ENCODE results near the gene TSPAN5.

The TSPAN5 gene

GRCh38 chr4:98614662-98615061 lies 43.7 kb downstream of the TSPAN5 start:
- no peak for TF ChIP-seq CTCF (IDR thresholded peaks at IDR 0.05; ENCODE audit: insufficient read depth, low read depth, low read length, missing control alignments)
- no peak overlapping the region for H3K4me3 ChIP-seq (ENCODE audit: low read depth, low read length)
- DNase-seq (ENCODE audit: low read depth), result no peak

- no peak for DNase-seq (ENCODE audit: low read depth)
- H3K4me3 ChIP-seq (ENCODE audit: low read depth, low read length), result no peak overlapping the region
- no peak for TF ChIP-seq CTCF (IDR thresholded peaks at IDR 0.05; ENCODE audit: insufficient read depth, low read depth, low read length, missing control alignments)
Measured at GRCh38 chr4:98614094-98614493, 44.3 kb downstream of the TSPAN5 start.

- DNase-seq (ENCODE audit: low read depth), result no peak
- no peak overlapping the region for H3K4me3 ChIP-seq (ENCODE audit: low read depth, low read length)
- no peak for TF ChIP-seq CTCF (IDR thresholded peaks at IDR 0.05; ENCODE audit: insufficient read depth, low read depth, low read length, missing control alignments)
Measured at GRCh38 chr4:98613453-98614075, 44.8 kb downstream of the TSPAN5 start.

GRCh38 chr4:98612318-98613250 lies 45.8 kb downstream of the TSPAN5 start:
- DNase-seq (ENCODE audit: low read depth), result peak; percentile 32
- H3K4me3 ChIP-seq (ENCODE audit: low read depth, low read length), result no peak overlapping the region
- no peak for TF ChIP-seq CTCF (IDR thresholded peaks at IDR 0.05; ENCODE audit: insufficient read depth, low read depth, low read length, missing control alignments)

- no peak overlapping the region for H3K4me3 ChIP-seq (ENCODE audit: low read depth, low read length)
Measured at GRCh38 chr4:98611677-98612317, 46.6 kb downstream of the TSPAN5 start.

More at GRCh38 chr4:98611677-98612317, 46.6 kb downstream of the TSPAN5 start:
- TF ChIP-seq CTCF (IDR thresholded peaks at IDR 0.05; ENCODE audit: insufficient read depth, low read depth, low read length, missing control alignments), result no peak
- DNase-seq (ENCODE audit: low read depth), result no peak

Data from GM12865 (cell line).